HG03175 (cell line): Measurements from ENCODE around the gene GRIK2.

Source experiments
- ATAC-seq: cut with Tn5 transposase; IDR thresholded peaks from one replicate; pipeline ENCODE4 v1.9.1; 2021; ENCODE audit warnings: mild to moderate bottlenecking, moderate library complexity; ENCODE audit not compliant: unreplicated experiment

Gene GRIK2

DNA sequence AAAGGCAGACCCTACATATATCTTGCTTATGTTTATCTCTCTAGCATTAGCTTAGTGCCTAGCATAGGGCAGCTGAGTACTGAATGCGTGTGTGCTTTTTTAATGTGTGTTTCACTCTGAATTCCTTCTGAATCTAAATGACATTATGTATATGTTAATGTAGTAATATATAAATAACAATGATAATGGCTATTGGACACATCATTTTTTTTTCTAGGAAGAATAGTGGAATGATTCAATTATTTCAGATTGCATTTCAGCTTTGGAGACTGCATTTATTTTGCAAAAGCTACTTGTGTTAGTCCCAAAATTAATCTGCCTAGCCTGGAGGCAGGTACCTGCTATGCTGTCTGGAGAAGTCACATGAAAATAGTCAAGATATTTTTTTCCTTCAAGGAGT is 371.8 kb downstream of the GRIK2 start:
- ATAC-seq = no peak

DNA sequence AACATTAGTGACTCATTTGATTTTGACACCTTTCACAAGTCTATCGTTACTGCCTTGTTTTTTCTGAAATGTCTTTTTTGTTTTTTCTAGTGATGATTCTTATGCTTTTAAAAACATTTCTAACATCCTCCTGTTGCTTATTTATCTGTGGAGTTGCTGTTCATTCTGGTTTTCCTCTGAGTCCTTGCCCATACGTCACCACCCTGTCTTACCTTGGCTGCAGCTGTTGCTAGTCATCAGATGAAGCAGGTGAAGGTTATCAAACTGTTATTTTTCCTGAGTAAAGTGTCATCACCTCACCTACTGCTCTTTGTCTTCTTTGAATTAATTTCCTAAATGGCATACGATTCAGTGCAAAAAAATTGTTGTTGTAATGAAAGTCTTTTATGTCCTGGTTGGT is 376.6 kb downstream of the GRIK2 start:
- ATAC-seq = no peak

DNA sequence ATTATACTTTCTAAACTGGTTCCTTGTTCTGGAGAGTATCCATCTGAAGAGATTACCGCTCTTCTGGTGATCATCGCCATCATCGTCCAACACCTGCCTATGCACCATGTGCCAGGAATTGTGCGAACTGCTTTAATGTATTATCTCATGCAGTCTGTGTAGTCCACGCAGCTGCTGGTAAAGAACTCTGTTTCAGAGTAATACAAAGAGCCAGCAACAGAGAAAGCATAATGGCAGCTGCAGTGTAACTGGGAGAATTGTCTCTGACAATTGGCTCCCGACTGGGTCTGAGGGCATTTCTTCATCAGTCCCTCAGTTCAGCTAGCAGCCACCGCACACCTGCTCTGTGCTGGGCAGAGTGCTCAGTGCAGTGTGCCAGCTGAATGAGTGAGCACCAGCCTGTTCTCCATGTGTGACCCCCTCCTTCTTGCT is 383.4 kb downstream of the GRIK2 start:
- no peak for ATAC-seq

DNA sequence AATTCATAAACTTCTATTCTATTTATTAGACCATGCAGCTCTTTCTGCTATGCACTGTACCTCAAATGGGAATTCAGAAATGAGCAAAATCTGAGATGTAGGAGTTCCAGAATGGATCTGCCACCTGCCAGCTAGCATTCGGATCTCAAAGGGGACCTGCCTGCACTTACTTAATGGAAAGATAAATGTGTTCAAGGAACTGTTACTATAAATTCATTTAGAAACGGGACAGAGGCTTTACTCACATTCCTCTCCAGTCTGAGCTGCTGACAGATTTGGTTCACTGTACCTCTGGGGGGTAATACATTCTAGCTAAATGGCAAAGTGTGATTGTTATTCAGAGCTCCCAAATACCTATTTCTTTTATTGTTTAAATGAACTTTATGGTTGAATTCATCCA is 384.1 kb downstream of the GRIK2 start:
- ATAC-seq = no peak

DNA sequence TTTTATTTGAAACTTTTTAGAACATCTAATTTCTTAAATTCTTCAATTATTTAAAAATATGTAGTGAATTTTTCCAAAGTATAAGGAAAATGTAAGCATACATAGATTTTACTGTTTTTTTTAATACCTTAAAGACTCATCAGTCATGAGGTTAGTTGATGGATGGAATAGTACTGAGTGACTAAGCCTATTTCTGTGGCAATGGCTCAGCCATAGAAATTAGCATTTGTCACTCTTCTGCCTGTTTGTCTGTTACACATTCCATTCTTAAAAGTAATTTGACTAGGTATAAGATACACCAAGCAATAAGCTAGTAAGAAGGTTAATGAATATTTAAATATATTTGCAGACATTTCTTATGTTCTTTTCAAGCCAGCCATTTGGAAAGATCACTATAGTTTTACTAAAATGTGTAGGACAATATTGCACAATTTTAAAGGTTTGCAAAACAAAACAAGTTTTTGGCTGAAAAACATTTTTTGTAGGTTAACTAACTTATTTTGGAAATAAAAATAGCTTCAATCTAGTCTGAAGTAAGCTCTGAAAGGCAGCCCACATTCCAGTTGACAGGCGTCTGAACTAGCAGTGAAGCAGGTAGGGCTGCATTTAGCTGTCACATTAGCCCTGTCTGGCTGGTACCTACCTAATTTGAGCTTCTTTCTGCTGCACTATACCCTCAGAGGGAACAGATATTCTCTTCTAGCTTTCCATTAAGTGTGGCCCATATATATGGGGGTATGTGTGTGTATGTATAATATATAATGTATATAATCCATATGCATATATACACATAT is 385.7 kb downstream of the GRIK2 start:
- ATAC-seq = no peak

DNA sequence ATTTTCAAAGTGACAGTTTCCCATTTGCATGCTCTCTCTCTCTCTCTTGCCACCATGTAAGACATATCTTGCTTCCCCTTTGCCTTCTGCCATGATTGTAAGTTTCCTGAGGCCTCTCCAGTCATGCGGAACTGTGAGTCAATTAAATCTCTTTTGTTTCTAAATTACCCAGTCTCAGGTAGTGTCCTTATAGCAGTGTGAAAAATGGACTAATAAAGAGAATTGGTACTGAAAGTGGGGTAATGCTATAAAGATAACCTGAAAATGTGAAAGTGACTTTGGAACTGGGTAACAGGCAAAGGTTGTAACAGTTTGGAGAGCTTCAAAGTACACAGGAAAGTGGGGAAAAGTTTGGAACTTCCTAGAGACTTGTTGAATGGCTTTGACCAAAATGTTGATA is 389.8 kb downstream of the GRIK2 start:
- no peak for ATAC-seq

DNA sequence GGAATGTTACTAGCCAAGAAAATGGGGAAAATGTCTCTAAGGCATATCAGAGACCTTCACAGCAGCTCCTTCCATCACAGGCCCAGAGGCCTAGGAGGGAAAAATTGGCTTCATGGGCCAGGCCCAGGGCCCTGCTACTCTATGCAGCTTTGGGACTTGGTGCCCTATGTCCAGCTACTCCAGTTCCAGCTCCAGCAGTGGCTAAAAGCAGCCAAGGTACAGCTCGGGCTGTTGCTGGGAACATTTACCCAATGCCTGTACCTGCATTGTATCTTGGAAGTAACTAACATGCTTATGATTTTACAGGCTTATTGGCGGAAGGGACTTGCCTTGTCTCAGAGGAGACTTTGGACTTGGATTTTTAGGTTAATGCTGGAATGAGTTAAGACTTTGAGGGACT is 390.6 kb downstream of the GRIK2 start:
- no peak for ATAC-seq

DNA sequence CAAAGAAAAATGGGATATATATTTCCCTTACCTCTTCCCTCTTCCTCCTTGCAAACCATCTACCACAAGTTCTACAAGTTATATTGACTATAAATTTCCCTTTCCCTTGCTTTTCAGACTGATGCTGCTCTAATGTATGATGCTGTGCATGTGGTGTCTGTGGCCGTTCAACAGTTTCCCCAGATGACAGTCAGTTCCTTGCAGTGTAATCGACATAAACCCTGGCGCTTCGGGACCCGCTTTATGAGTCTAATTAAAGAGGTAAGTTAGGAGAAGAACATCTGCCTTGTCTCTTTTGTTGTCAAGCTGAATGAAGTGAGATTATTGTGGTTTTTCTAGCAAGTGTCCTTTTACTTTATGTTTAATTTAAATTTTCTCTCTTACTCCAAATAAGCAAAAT is 406.0 kb downstream of the GRIK2 start:
- no peak for ATAC-seq

DNA sequence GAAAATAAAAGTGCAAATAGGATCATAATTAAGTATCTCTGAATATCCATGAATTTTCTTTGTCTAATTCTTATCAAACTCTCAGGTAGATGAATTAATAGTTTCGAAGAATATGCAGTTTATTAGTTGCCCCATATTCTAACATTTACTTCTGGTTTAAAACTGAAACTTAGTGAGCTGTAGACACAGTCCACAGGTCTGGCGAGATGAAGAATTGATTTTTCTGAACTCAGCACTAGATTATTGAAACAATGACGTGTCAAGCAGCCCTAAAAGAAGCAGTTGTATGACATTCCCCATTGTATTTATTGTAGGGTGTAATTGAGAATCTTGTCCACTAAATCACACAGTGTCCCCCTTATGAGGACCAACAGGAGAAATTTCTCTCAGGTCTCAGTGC is 407.1 kb downstream of the GRIK2 start:
- ATAC-seq = no peak

DNA sequence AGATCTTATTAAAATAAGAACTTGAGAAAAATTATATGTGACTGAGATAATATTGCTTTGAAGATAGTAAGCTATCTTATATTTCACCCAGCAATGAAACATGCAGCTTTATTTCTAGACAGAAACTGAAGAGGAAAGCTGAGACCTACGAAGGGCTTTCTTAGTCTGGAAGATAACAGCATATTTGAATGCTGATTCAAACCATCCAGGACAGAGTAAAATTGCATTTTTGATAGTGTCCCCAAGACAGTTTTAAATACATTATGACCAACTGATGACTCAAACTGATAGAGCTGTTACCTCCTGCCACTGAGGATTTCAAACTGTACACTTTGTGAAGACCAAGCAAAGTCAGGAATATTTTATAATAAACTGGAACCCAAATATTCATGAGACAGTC is 409.6 kb downstream of the GRIK2 start:
- ATAC-seq = no peak

DNA sequence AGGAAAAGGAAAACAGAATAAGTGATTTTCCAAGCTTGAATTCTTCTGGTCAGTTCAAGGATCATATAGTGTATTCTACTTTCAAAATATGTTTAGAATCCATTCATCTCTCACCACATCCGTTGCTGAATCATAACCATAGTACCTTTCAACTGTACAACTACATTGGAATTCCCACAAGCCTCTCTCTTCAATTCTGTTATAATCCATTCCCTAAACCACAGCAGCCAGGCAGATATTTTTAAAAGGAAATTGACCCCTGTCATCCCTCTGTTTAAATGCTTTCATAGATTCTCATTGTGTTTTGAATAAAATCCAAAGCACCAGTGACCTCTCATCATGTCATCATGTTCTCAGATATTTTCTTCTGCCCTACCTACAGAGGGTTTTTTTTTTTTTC is 412.7 kb downstream of the GRIK2 start:
- no peak for ATAC-seq

DNA sequence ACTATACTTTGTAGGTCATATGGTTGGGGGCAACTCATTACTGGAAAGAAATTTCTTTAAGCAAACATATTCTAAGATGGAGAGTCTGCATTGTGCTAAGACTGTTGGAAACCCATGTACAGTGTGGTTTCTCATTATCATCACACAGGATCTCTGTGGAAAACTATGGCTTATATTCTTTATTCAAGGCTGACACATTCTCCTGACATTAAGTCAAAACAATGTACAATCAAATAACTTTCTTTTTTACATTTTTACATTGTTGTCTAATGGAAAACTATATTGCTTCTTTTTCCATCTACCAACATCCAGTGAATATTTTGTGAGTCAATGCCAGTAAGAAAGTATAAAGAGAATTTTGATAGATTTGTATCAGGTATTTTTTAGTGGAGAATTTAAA is 417.6 kb downstream of the GRIK2 start:
- ATAC-seq = no peak

DNA sequence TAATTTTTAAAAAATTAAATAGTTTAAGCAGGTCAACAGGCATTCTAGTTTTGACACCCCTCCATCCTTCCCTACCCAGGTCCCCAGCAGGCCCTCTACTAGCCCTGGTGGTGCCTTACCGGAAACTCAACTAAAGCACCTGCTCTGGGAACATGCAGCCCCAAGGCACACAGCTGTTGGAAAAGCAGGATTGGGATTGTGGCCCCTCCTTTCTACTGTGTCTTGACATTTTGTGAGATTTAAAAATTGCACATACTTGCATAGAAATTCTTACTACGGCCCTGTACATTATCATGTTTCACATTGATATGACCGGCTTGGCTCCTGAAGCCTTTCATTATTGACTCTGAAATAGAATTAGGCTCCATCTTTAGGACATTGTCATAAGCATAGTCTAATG is 423.2 kb downstream of the GRIK2 start:
- no peak for ATAC-seq

DNA sequence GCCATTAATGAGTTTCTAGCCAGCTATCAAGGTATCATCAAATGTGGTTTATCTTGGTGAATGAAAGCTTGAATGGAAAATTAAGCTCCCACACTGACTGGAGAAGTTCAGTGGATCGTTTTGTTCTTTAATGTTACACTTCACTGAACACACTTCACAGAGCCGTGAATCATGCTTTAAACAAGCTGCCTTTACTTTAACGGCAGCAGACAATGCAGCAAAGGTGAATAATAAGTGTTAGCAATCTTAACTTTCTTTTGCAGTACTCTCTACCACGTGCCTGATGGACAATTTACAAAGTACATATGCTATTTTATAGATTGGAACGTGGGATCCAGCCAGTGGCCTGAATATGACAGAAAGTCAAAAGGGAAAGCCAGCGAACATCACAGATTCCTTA is 424.5 kb downstream of the GRIK2 start:
- no peak for ATAC-seq

DNA sequence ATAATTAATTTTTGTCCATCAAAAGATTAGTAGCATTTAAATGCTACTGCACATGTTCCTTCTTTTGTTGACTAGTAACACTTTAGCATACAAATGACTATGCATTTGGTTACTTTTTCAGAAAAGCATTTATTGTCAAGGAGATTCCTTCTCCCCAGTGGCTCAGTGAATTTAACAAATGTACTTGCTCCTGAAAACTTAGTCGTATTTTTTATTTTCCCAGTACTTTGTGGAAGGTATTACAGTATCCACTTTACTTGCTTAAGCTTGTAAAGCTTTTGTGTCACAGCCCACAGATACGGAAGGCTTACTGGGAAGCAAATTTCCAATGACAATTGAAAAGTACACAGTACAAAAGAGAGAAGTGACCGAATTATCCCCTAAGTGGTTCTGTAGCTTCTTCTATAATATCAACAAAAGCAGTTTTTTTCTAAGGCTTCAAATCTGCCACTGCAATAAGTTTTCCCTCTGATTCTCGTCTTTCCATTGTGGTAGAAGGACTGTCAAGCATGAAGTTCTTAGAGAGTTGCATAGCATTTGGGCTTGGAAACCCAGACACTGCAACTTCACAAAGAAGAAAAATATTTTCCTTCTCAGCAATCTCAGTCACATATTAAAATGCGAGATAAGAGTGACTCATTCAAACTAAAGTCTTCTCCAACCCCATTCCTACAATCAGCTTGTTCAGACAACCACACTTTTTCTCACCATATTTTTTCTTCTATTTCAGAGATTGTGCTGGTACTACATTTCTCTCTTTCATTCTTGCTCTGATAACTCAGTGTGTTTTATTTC is 431.2 kb downstream of the GRIK2 start:
- no peak for ATAC-seq

DNA sequence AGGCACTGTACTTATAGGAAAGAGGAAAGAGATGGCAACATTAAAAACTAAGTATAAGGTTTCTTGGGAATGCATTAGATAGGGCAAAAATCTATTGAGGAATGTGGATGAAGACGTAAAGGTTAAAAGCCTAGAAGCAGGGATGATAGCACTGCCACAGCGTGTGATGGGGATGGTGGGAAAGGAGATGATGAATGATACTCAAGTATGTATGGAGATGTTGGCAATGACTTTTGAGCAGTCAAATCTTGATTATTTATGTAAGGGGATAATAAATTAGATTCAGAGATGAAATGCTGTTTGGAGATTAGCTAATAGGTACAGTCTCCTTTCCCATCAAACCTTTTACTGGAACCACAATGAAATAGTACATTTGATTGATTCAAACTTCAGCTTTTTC is 432.8 kb downstream of the GRIK2 start:
- ATAC-seq = no peak

DNA sequence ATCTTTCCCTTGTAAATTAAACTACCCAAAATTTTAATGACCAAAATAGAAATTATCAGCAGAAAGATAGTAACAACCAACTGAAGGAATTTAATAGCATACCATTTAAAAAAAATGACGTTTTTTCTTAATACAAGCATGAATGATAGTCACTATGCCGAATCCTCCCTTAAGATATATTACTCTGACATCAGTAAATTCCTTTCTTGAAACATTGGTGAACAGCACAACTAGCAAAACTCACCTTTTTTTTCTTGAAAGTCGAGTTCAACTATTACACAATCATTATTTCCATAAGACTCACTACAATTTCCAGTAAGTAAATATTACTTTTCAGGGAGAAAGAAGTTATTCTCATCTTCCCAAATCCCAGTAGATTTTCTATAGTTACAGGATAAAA is 433.2 kb downstream of the GRIK2 start:
- ATAC-seq = no peak

DNA sequence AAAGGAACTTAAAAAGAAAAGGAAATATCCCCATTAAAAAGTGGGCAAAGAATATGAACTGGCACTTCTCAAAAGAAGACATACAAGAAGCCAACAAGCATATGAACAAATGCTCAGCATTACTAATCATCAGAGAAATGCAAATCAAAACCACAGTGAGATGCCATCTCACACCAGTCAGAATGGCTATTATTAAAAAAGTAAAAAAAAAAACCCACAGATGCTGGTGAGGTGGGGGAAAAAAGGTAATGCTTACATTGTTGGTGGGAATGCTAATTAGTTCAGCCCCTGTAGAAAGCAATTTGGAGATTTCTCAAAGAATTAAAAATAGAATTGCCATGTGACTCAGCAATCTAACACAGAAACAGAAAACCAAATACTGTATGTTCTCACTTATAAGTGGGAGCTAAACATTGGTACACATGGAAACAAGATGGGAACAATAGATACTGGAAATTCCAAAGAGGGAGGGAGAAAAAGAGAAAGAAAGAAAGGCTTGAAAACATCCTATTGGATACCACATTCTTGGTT is 437.1 kb downstream of the GRIK2 start:
- no peak for ATAC-seq

DNA sequence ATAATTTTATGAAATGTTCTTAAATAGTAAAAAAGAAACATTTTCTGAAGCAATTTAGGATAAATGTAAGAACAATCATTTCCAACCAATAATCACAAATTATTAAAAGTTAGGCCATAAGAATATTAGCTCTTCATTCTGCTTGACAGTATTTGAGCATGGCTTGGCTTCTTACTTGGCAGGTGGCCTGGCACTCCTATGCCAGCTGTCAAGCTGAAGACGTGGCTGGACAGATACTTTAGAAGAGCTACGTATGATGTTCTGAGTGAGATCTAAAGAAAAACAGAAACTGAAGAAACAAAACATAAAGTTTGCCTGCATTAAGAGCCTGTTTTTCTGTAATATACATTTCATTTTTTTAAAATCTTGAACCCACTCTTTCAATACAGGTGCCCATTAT is 438.9 kb downstream of the GRIK2 start:
- no peak for ATAC-seq

DNA sequence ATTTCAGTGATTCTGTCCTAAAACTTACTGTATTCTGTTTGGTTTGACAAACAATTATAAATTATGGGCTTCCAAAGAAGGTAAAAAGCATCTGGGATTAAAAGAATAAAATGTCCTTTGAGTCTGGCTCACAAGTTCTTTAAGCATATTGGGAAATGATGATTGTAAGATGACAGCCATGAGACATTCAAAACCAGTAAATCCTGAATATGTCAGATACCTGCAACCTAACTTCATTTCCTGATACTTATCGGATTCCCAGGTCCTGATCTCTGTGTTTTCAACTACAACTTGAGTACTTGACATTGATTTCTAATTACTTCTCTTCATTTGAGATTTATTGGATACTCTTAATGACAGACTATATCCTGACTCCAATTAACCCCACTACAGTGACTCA is 446.6 kb downstream of the GRIK2 start:
- no peak for ATAC-seq

DNA sequence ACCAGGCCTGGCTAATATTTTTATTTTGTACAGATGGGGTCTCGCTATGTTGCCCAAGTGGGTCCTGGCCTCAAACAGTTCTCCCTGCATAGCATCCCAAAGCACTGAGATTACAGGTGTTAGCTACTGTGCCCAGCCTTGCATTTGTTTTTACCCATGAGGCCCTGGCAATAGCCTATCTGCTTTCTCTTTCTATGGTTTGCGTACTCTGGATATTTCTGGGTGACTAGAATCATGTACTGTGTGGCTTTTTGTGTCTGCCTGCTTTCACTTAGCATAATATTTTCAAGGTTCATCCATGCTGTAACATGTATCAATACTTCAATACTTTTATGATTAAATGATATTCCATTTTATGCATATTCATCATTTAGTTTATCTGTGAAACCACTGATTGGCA is 451.7 kb downstream of the GRIK2 start:
- ATAC-seq = peak; percentile 78

DNA sequence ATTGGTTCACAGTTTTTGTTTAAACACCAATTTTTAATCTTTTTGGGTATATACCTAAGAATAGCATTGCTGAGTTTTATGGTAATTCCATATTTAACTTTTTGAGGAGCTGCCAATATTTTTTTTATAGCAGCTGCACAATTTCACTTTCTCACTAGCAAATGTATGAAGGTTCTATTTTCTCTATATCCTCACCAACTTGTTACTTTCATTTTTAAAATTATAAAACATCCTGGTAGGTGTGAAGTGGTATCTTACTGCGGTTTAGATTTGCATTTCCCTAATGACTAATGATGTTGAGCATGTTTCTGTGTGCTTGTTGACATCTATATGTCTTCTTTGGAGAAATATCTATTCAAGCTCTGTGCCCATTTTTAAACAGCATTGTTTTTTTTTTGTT is 452.1 kb downstream of the GRIK2 start:
- peak; percentile 97 for ATAC-seq
